AG08395 (cell line): ENCODE measurements around the gene PRRX2.

ENCODE experiments used
- DNase-seq: peaks from one replicate; pipeline ENCODE4 v3.0.0; 2012; ENCODE audit warnings: mixed read lengths, low spot score

PRRX2 gene

GRCh38 chr9:129704807-129705206 is 39.4 kb downstream of the PRRX2 start:
- DNase-seq: no peak

GRCh38 chr9:129708793-129709192 is 43.3 kb downstream of the PRRX2 start:
- peak; percentile 44 for DNase-seq

GRCh38 chr9:129709438-129710168 is 44.2 kb downstream of the PRRX2 start:
- DNase-seq: no peak

GRCh38 chr9:129710169-129710453 is 44.7 kb downstream of the PRRX2 start:
- DNase-seq: no peak

GRCh38 chr9:129712634-129713401 is 47.4 kb downstream of the PRRX2 start:
- DNase-seq: peak; percentile 80

GRCh38 chr9:129713402-129713679 is 47.9 kb downstream of the PRRX2 start:
- no peak for DNase-seq

- DNase-seq: peak; percentile 32
Measured at GRCh38 chr9:129714511-129715061, 49.1 kb downstream of the PRRX2 start.

GRCh38 chr9:129716091-129716490 is 50.6 kb downstream of the PRRX2 start:
- peak; percentile 21 for DNase-seq

- no peak for DNase-seq
Measured at GRCh38 chr9:129717991-129718390, 52.5 kb downstream of the PRRX2 start.

GRCh38 chr9:129718647-129719046 is 53.2 kb downstream of the PRRX2 start:
- no peak for DNase-seq

GRCh38 chr9:129719135-129719534 is 53.7 kb downstream of the PRRX2 start:
- no peak for DNase-seq

- DNase-seq: no peak
Measured at GRCh38 chr9:129720181-129720864, 54.9 kb downstream of the PRRX2 start.

- no peak for DNase-seq
Measured at GRCh38 chr9:129720865-129721545, 55.6 kb downstream of the PRRX2 start.

- DNase-seq: no peak
Measured at GRCh38 chr9:129722913-129723312, 57.5 kb downstream of the PRRX2 start.

GRCh38 chr9:129724456-129725190 is 59.2 kb downstream of the PRRX2 start:
- DNase-seq: no peak

GRCh38 chr9:129725795-129726251 is 60.4 kb downstream of the PRRX2 start:
- peak; percentile 48 for DNase-seq

GRCh38 chr9:129726322-129727160 is 61.1 kb downstream of the PRRX2 start:
- peak; percentile 96 for DNase-seq

- no peak for DNase-seq
Measured at GRCh38 chr9:129728744-129729143, 63.3 kb downstream of the PRRX2 start.

GRCh38 chr9:129731477-129732085 is 66.1 kb downstream of the PRRX2 start:
- DNase-seq: no peak

GRCh38 chr9:129732100-129732499 is 66.7 kb downstream of the PRRX2 start:
- DNase-seq: no peak
